ENCODE data around the gene NSMF. TPM values are rescaled to one million over a fixed set of nuclear protein-coding genes. Genes with fewer than 3 reads are reported as not detected.
A peak's percentile ranks its signal among the peaks of the same experiment; 100 is the strongest.

NSMF gene
- 131 TPM for total RNA-seq (ENCODE audit: unreplicated experiment)
- long read RNA-seq, partial matches to known transcripts: 3 of 4 reads
- long read RNA-seq, other reads (novel, unspliced or antisense): 1 of 4 reads

- no peaks in the 10 kb centered on the region for H3K27me3 Mint-ChIP-seq (ENCODE audit: unreplicated experiment)
Observed at GRCh38 chr9:137459152-137459600, at the start of gene NSMF. Gene NSMF, minus strand, starts transcription at chr9:137459334. Its CDS starts 232 bp downstream, at chr9:137459102.

GRCh38 chr9:137506702-137507171 is 47.6 kb upstream of the NSMF start:
- H3K9me3 Mint-ChIP-seq (ENCODE audit: unreplicated experiment): peaks cover 16% of the 10 kb centered on the region
- TF ChIP-seq CTCF (IDR thresholded peaks at IDR 0.05; ENCODE audit: partially characterized antibody, unreplicated experiment): no peak
- H3K4me3 Mint-ChIP-seq (ENCODE audit: unreplicated experiment): no peak overlapping the region
- H3K27ac Mint-ChIP-seq (ENCODE audit: unreplicated experiment): no peak overlapping the region
- H3K27me3 Mint-ChIP-seq (ENCODE audit: unreplicated experiment): peaks cover 18% of the 10 kb centered on the region
- H3K36me3 Mint-ChIP-seq (ENCODE audit: unreplicated experiment): peaks cover 27% of the 10 kb centered on the region
- DNase-seq: no peak
- peaks cover 2% of the 10 kb centered on the region for H3K4me1 Mint-ChIP-seq (ENCODE audit: low read depth, unreplicated experiment)

More at GRCh38 chr9:137459152-137459600, at the start of gene NSMF:
- DNase-seq: peak; percentile 96
- Mint-ChIP-seq H3K27ac (ENCODE audit: unreplicated experiment) (no peak within 1 kb of the TSS), H3K36me3 (ENCODE audit: unreplicated experiment) (no peaks in the 10 kb centered on the region), H3K4me1 (ENCODE audit: low read depth, unreplicated experiment) (peaks cover 4% of the 10 kb centered on the region), H3K4me3 (ENCODE audit: unreplicated experiment) (peak within 1 kb of the TSS; percentile 49), H3K9me3 (ENCODE audit: unreplicated experiment) (peaks cover 1% of the 10 kb centered on the region)
- TF ChIP-seq CTCF (IDR thresholded peaks at IDR 0.05; ENCODE audit: partially characterized antibody, unreplicated experiment): no peak

DNA sequence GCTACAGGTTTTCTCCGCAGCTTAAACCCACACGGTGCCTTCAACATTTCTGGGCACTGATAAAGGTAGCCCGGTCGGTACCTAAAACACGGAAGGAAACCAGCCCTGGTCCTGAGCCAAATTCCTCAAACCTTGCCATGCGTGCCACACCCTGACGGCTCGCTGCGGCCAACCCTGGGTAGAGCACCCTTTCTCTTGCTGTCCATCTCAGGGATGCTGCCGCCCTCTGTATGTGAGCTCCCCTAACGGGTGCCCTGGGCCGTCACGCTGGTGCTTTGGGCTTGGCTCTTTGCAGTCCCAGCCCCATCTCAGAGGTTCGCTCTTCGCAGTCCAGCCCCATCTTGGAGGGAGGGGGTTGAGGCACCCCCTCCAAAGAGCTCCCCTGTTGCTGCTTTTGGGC is 47.1 kb upstream of the NSMF start:
- H3K4me3 Mint-ChIP-seq (ENCODE audit: unreplicated experiment): no peak overlapping the region
- TF ChIP-seq CTCF (IDR thresholded peaks at IDR 0.05; ENCODE audit: partially characterized antibody, unreplicated experiment): no peak
- peaks cover 2% of the 10 kb centered on the region for H3K4me1 Mint-ChIP-seq (ENCODE audit: low read depth, unreplicated experiment)
- H3K36me3 Mint-ChIP-seq (ENCODE audit: unreplicated experiment): peaks cover 30% of the 10 kb centered on the region
- H3K9me3 Mint-ChIP-seq (ENCODE audit: unreplicated experiment): peaks cover 19% of the 10 kb centered on the region
- no peak overlapping the region for H3K27ac Mint-ChIP-seq (ENCODE audit: unreplicated experiment)
- DNase-seq: no peak
- H3K27me3 Mint-ChIP-seq (ENCODE audit: unreplicated experiment): peaks cover 21% of the 10 kb centered on the region

DNA sequence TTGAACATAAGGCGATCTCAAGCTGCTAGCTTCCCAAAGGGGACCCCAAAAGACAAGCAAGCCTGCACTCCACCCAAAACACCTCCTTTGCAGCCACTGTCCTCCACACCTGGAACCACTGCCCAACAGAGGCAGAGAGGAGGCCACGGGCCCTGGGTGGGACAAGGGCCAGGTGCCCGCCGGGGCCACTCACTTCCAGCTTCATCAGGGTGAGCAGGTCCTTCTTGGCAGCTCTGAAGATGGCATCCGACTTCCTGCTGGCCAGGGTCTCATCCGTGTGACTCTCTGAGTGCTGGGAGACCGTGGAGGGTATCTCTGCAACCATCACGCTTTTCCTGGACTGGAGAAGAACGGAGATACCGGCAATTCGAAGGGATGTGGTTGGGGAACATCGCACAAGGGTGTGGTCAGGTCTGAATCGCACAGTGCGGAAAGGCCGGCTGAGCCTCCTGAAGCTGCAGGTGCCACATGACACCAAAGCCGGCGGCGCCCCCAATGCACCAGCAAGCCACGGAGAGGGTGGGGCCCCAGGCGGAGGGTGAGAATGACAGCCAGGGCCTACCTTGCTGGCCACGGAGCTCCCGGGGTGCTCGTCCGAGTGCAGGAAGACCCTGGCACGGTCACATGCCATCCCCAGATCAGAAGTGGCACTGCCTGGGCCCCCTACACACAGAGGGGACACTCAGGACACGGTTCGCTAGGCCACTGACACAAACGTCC is 46.4 kb upstream of the NSMF start:
- peaks cover 21% of the 10 kb centered on the region for H3K27me3 Mint-ChIP-seq (ENCODE audit: unreplicated experiment)
- peaks cover 30% of the 10 kb centered on the region for H3K36me3 Mint-ChIP-seq (ENCODE audit: unreplicated experiment)
- peaks cover 2% of the 10 kb centered on the region for H3K4me1 Mint-ChIP-seq (ENCODE audit: low read depth, unreplicated experiment)
- peaks cover 19% of the 10 kb centered on the region for H3K9me3 Mint-ChIP-seq (ENCODE audit: unreplicated experiment)
- H3K4me3 Mint-ChIP-seq (ENCODE audit: unreplicated experiment): no peak overlapping the region
- no peak for DNase-seq
- no peak for TF ChIP-seq CTCF (IDR thresholded peaks at IDR 0.05; ENCODE audit: partially characterized antibody, unreplicated experiment)
- no peak overlapping the region for H3K27ac Mint-ChIP-seq (ENCODE audit: unreplicated experiment)

DNA sequence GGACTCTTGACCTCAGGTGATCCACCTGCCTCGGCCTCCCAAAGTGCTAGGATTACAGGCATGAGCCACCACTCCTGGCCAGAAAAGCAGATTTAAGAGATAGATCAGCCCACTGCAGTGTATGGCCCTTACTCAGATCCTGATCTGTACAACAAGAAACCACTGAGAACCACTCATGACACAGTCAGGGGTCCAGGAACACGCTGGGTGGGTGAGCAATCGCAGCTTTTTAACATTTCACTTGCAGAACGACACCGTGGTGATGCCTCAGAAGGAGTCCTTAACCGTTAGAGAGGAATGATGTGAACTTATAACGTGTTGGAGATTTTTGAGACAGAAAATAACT is 45.3 kb upstream of the NSMF start:
- Mint-ChIP-seq H3K27ac (ENCODE audit: unreplicated experiment) (peak overlapping the region; percentile 12), H3K27me3 (ENCODE audit: unreplicated experiment) (peaks cover 21% of the 10 kb centered on the region), H3K9me3 (ENCODE audit: unreplicated experiment) (peaks cover 21% of the 10 kb centered on the region), H3K4me1 (ENCODE audit: low read depth, unreplicated experiment) (peaks cover 2% of the 10 kb centered on the region), H3K36me3 (ENCODE audit: unreplicated experiment) (peaks cover 28% of the 10 kb centered on the region), H3K4me3 (ENCODE audit: unreplicated experiment) (no peak overlapping the region)
- TF ChIP-seq CTCF (IDR thresholded peaks at IDR 0.05; ENCODE audit: partially characterized antibody, unreplicated experiment): no peak
- no peak for DNase-seq

Data from glutamatergic neuron (in vitro differentiated cells).